ENCODE results near the gene COPS6.

DNA sequence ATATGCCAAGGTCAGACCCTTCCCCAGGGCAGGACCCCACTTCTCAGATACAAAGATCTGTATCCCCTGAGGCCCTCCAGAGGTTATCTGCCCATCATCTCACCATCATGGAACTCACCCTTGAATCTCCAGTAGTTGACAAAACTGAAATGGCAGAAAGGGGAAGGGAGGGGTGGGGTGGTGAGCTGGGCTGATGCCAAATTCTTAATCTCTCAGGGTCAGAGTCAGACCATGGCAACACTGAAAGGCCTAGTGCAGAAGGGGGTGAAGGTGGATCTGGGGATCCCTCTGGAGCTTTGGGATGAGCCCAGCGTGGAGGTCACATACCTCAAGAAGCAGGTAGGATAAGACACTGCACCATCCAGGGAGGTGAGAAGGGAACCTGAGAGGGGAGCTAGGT is 33.8 kb downstream of the COPS6 start:
- TF ChIP-seq EZH2 (optimal IDR thresholded peaks at IDR 0.05; ENCODE audit: low read depth, low read length), result no peak
- TF ChIP-seq, protein P1, sequence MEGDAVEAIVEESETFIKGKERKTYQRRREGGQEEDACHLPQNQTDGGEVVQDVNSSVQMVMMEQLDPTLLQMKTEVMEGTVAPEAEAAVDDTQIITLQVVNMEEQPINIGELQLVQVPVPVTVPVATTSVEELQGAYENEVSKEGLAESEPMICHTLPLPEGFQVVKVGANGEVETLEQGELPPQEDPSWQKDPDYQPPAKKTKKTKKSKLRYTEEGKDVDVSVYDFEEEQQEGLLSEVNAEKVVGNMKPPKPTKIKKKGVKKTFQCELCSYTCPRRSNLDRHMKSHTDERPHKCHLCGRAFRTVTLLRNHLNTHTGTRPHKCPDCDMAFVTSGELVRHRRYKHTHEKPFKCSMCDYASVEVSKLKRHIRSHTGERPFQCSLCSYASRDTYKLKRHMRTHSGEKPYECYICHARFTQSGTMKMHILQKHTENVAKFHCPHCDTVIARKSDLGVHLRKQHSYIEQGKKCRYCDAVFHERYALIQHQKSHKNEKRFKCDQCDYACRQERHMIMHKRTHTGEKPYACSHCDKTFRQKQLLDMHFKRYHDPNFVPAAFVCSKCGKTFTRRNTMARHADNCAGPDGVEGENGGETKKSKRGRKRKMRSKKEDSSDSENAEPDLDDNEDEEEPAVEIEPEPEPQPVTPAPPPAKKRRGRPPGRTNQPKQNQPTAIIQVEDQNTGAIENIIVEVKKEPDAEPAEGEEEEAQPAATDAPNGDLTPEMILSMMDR (IDR thresholded peaks at IDR 0.05; ENCODE audit: low read length), result no peak

All from MM.1S (cell line).